ENCODE results near the gene GARIN5A.

DNA sequence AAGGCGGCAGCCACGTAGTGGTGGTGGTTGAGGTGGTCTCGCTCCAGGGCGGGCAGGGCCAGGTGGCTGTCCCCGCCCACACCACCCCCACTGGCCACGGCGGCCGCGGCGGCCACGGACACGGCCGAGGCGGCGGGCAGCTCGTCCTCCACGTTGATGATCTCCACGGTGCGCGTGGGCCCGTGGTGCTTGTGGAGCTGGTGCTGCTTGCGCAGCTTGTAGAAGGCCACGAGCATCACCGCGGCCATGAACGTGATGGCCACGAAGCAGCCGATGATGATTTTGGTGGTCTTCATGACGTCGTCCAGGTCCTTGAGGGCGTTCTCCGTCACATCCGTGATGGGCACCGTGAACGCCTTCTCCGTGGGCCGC lies 41.0 kb upstream of the GARIN5A start:
- TF ChIP-seq, protein P1, sequence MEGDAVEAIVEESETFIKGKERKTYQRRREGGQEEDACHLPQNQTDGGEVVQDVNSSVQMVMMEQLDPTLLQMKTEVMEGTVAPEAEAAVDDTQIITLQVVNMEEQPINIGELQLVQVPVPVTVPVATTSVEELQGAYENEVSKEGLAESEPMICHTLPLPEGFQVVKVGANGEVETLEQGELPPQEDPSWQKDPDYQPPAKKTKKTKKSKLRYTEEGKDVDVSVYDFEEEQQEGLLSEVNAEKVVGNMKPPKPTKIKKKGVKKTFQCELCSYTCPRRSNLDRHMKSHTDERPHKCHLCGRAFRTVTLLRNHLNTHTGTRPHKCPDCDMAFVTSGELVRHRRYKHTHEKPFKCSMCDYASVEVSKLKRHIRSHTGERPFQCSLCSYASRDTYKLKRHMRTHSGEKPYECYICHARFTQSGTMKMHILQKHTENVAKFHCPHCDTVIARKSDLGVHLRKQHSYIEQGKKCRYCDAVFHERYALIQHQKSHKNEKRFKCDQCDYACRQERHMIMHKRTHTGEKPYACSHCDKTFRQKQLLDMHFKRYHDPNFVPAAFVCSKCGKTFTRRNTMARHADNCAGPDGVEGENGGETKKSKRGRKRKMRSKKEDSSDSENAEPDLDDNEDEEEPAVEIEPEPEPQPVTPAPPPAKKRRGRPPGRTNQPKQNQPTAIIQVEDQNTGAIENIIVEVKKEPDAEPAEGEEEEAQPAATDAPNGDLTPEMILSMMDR (IDR thresholded peaks at IDR 0.05) = no peak
- TF ChIP-seq EP300 (IDR thresholded peaks at IDR 0.05) (no peak), JUNB (IDR thresholded peaks at IDR 0.05) (no peak), KDM1A (IDR thresholded peaks at IDR 0.05; ENCODE audit: low read depth) (no peak), RAD21 (conservative IDR thresholded peaks at IDR 0.05 in 1 of 2, IDR thresholded peaks at IDR 0.05 in 1 of 2) (no peak), BHLHE40 (IDR thresholded peaks at IDR 0.05; ENCODE audit: low read depth, low read length) (no peak), POLR2A (IDR thresholded peaks at IDR 0.05; ENCODE audit: low read length) (no peak), CBX2 (IDR thresholded peaks at IDR 0.05; ENCODE audit: borderline replicate concordance, low read depth) (no peak), HOXB5 (CRISPR knock-in tag; IDR thresholded peaks at IDR 0.05) (no peak), FOSL2 (IDR thresholded peaks at IDR 0.05) (no peak), FOSL2 (CRISPR knock-in tag; IDR thresholded peaks at IDR 0.05) (no peak)
- TF ChIP-seq, protein P2, sequence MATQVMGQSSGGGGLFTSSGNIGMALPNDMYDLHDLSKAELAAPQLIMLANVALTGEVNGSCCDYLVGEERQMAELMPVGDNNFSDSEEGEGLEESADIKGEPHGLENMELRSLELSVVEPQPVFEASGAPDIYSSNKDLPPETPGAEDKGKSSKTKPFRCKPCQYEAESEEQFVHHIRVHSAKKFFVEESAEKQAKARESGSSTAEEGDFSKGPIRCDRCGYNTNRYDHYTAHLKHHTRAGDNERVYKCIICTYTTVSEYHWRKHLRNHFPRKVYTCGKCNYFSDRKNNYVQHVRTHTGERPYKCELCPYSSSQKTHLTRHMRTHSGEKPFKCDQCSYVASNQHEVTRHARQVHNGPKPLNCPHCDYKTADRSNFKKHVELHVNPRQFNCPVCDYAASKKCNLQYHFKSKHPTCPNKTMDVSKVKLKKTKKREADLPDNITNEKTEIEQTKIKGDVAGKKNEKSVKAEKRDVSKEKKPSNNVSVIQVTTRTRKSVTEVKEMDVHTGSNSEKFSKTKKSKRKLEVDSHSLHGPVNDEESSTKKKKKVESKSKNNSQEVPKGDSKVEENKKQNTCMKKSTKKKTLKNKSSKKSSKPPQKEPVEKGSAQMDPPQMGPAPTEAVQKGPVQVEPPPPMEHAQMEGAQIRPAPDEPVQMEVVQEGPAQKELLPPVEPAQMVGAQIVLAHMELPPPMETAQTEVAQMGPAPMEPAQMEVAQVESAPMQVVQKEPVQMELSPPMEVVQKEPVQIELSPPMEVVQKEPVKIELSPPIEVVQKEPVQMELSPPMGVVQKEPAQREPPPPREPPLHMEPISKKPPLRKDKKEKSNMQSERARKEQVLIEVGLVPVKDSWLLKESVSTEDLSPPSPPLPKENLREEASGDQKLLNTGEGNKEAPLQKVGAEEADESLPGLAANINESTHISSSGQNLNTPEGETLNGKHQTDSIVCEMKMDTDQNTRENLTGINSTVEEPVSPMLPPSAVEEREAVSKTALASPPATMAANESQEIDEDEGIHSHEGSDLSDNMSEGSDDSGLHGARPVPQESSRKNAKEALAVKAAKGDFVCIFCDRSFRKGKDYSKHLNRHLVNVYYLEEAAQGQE (IDR thresholded peaks at IDR 0.05) = no peak
- TF ChIP-seq, protein P3, sequence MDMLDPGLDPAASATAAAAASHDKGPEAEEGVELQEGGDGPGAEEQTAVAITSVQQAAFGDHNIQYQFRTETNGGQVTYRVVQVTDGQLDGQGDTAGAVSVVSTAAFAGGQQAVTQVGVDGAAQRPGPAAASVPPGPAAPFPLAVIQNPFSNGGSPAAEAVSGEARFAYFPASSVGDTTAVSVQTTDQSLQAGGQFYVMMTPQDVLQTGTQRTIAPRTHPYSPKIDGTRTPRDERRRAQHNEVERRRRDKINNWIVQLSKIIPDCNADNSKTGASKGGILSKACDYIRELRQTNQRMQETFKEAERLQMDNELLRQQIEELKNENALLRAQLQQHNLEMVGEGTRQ (IDR thresholded peaks at IDR 0.05) = no peak
